IMR-90 (cell line): ENCODE measurements around the gene EDC4. TPM values are rescaled to one million over a fixed set of nuclear protein-coding genes. Genes with fewer than 3 reads are reported as not detected.

Source experiments
- ATAC-seq: fragments of 200-7000 bp; cut with Tn5 transposase; 2 replicates; pipeline ENCODE4 v1.9.1; 2020; ENCODE audit warnings: low read depth, mild to moderate bottlenecking, moderate library complexity
- BruUV-seq: library from RNA; stranded (reverse); fragments of 400-500 nt; replicated peaks from 2 replicates; lab custom pipeline; 2021; lab: Mats Ljungman, UMichigan
- CTCF ChIA-PET: fragments of 300-600 bp; formaldehyde crosslinking; extraction: SDS; loops from one replicate; lab custom pipeline; 2021; ENCODE audit warnings: antibody characterized with exemption; lab: Yijun Ruan, JAX
- POLR2A ChIA-PET: fragments of 300-600 bp; sonication (Branson Sonifier 250); formaldehyde crosslinking; loops from one replicate; lab custom pipeline; 2022; ENCODE audit warnings: antibody characterized with exemption; ENCODE audit not compliant: unreplicated experiment; lab: Charles Lee
- DNase-seq: peaks from one replicate; pipeline ENCODE4 v3.0.0; 2013
- H2AFZ ChIP-seq: replicated peaks from 2 replicates; pipeline ENCODE3; 2013; ENCODE audit warnings: low read length, mild to moderate bottlenecking; ENCODE audit not compliant: poor library complexity
- H2AK5ac ChIP-seq: 2 replicates; pipeline ENCODE4 v1.6.1; 2013; ENCODE audit warnings: low read depth, low read length, inconsistent platforms
- H2AK9ac ChIP-seq: replicated peaks from 2 replicates; pipeline ENCODE3; 2013; ENCODE audit warnings: mild to moderate bottlenecking, low read depth, low read length, moderate library complexity; ENCODE audit not compliant: poor library complexity
- H2BK120ac ChIP-seq: 2 replicates; pipeline ENCODE4 v1.6.1; 2013; ENCODE audit warnings: low read depth, low read length, inconsistent platforms
- H2BK15ac ChIP-seq: 3 replicates; pipeline ENCODE4 v1.6.1; 2013; ENCODE audit warnings: low read depth, low read length, inconsistent platforms
- H2BK20ac ChIP-seq: 2 replicates; pipeline ENCODE4 v1.6.1; 2013; ENCODE audit warnings: low read depth, mild to moderate bottlenecking, inconsistent platforms, low read length, moderate library complexity
- H2BK5ac ChIP-seq: 2 replicates; pipeline ENCODE4 v1.6.1; 2013; ENCODE audit warnings: mild to moderate bottlenecking, low read depth, low read length, inconsistent platforms; ENCODE audit not compliant: poor library complexity, severe bottlenecking
- H3K14ac ChIP-seq: replicated peaks from 2 replicates; pipeline ENCODE4 v1.6.1; 2013; ENCODE audit warnings: low read depth, low read length, inconsistent platforms
- H3K18ac ChIP-seq: 2 replicates; pipeline ENCODE4 v1.6.1; 2013; ENCODE audit warnings: low read depth, low read length, control low read depth
- H3K23ac ChIP-seq: 2 replicates; pipeline ENCODE4 v1.6.1; 2013; ENCODE audit warnings: low read depth, low read length, inconsistent platforms
- H3K27ac ChIP-seq: 2 replicates; pipeline ENCODE4 v1.5.1; 2013; ENCODE audit warnings: mild to moderate bottlenecking, control low read depth, low read length; ENCODE audit not compliant: insufficient read depth
- H3K27me3 ChIP-seq: 2 replicates; pipeline ENCODE4 v1.6.1; 2013; ENCODE audit warnings: low read length; ENCODE audit not compliant: control insufficient read depth, insufficient read depth
- H3K36me3 ChIP-seq: 2 replicates; pipeline ENCODE4 v1.6.1; 2013; ENCODE audit warnings: low read length, mixed read lengths; ENCODE audit not compliant: control insufficient read depth, insufficient read depth
- H3K4ac ChIP-seq: 2 replicates; pipeline ENCODE4 v1.6.1; 2013; ENCODE audit warnings: low read depth, low read length, inconsistent platforms
- H3K4me1 ChIP-seq: 2 replicates; pipeline ENCODE4 v1.6.1; 2013; ENCODE audit warnings: low read length, mixed read lengths; ENCODE audit not compliant: control insufficient read depth, insufficient read depth
- H3K4me2 ChIP-seq: 2 replicates; pipeline ENCODE4 v1.6.1; 2013; ENCODE audit warnings: low read depth, mild to moderate bottlenecking, control low read depth, low read length, moderate library complexity
- H3K4me3 ChIP-seq: 2 replicates; pipeline ENCODE4 v1.5.1; 2013; ENCODE audit warnings: low read depth, mild to moderate bottlenecking, control low read depth, low read length, moderate library complexity; ENCODE audit not compliant: insufficient read depth
- H3K56ac ChIP-seq: 2 replicates; pipeline ENCODE4 v1.6.1; 2013; ENCODE audit warnings: low read length, inconsistent platforms; ENCODE audit not compliant: insufficient read depth; ENCODE audit errors: extremely low read depth
- H3K79me1 ChIP-seq, 2 experiments: 2 replicates each; pipeline ENCODE4 v1.6.1; 2013; ENCODE audit warnings: low read length in 2 of 2, inconsistent platforms in 1 of 2, low read depth in 1 of 2
- H3K9ac ChIP-seq: 2 replicates; pipeline ENCODE4 v1.6.1; 2013; ENCODE audit warnings: low read depth, low read length, control low read depth
- H3K9me1 ChIP-seq: 2 replicates; pipeline ENCODE4 v1.6.1; 2013; ENCODE audit warnings: low read length, inconsistent platforms; ENCODE audit not compliant: insufficient read depth
- H3K9me3 ChIP-seq: 2 replicates; pipeline ENCODE4 v1.6.1; 2013; ENCODE audit warnings: low read length; ENCODE audit not compliant: control insufficient read depth, insufficient read depth
- H4K20me1 ChIP-seq: 2 replicates; pipeline ENCODE4 v1.6.1; 2013; ENCODE audit warnings: low read length, inconsistent platforms; ENCODE audit not compliant: insufficient read depth
- H4K5ac ChIP-seq: 2 replicates; pipeline ENCODE4 v1.6.1; 2013; ENCODE audit warnings: mild to moderate bottlenecking, low read depth, low read length, control low read depth
- H4K8ac ChIP-seq, 2 experiments: 2 replicates each; pipeline ENCODE4 v1.6.1; 2013; ENCODE audit warnings: low read depth in 2 of 2, low read length in 2 of 2, control low read depth in 1 of 2, inconsistent platforms in 1 of 2
- H4K91ac ChIP-seq: 2 replicates; pipeline ENCODE4 v1.6.1; 2013; ENCODE audit warnings: low read depth, low read length, inconsistent platforms; ENCODE audit not compliant: insufficient read depth
- MAZ ChIP-seq: IDR thresholded peaks from 2 replicates; pipeline ENCODE4 v1.6.1; 2012; ENCODE audit warnings: low read depth, mild to moderate bottlenecking, low read length, improper control_type of control experiment, moderate library complexity, borderline replicate concordance
- POLR2A ChIP-seq: IDR thresholded peaks from 2 replicates; pipeline ENCODE4 v1.6.1; 2012; ENCODE audit warnings: mild to moderate bottlenecking, low read depth, low read length
- RFX5 ChIP-seq: IDR thresholded peaks from 2 replicates; pipeline ENCODE4 v1.8.0; 2012; ENCODE audit warnings: low read depth, mild to moderate bottlenecking, low read length, moderate library complexity
- SMC3 ChIP-seq: fragments of 150-350 bp; IDR thresholded peaks from 2 replicates; pipeline ENCODE4 v1.6.1; 2016; ENCODE audit warnings: low read depth, mild to moderate bottlenecking, antibody characterized with exemption, low read length, moderate library complexity
- WGBS, 2 experiments: methylation state at CpG; one replicate each; pipeline versions ENCODE4 v1.1.5 to v1.1.7; 2013; ENCODE audit warnings: missing lambda C conversion rate in 2 of 2; ENCODE audit not compliant: insufficient read length in 1 of 2; ENCODE audit errors: extremely low coverage in 2 of 2; 5-methylcytosine and 5-hydroxymethylcytosine counted together
- dilution Hi-C: fragments of 300-500 bp; cut with HindIII; formaldehyde crosslinking; loops from one replicate; pipeline ENCODE4 v1.14.3; 2018; ENCODE audit warnings: low sequenced_read_pairs; ENCODE audit not compliant: unreplicated experiment
- in situ Hi-C: fragments of 300-500 bp; cut with MboI; formaldehyde crosslinking; loops from 3 replicates; pipeline ENCODE4 v1.14.3; 2019; ENCODE audit warnings: low sequenced_read_pairs, inconsistent platforms, mixed read lengths
- intact Hi-C: fragments of 100-400 bp; cut with micrococcal nuclease; formaldehyde crosslinking; loops from 2 replicates; pipeline ENCODE4 v1.10.0; 2022
- polyA plus RNA-seq, 3 experiments: library from polyadenylated mRNA; depleted of rRNA; stranded (reverse); fragments of >200 nt; gene quantifications; 2 replicates each; pipeline ENCODE4 v1.2.3, GENCODE V29; 2012; ENCODE audit warnings: low replicate concordance in 1 of 3
- total RNA-seq: library from RNA; depleted of rRNA; stranded (reverse); fragments of >200 nt; gene quantifications from 2 replicates; pipeline ENCODE4 v1.2.3, GENCODE V29; 2012

EDC4 gene
- total and polyA plus RNA-seq, 2 of the 4 experiments (the other 2 are of a cell fraction) = 33.2 to 64.0 TPM

- Histone ChIP-seq H4K8ac (no peak overlapping the region), H3K27ac (no peak overlapping the region), H2BK5ac (no peak overlapping the region), H3K4me1 (peaks cover 28% of the 10 kb centered on the region), H3K56ac (no peak overlapping the region), H2AFZ (no peak overlapping the region), H3K4ac (no peak overlapping the region), H3K36me3 (peaks cover 21% of the 10 kb centered on the region), H2AK9ac (no peak overlapping the region), H3K9ac (no peak overlapping the region), H3K14ac (no peak overlapping the region), H3K4me2 (no peak overlapping the region), H2BK15ac (no peak overlapping the region), H3K79me1 (peaks cover 48 to 79% of the 10 kb centered on the region in 2 experiments), H3K23ac (no peak overlapping the region), H4K91ac (no peak overlapping the region), H4K20me1 (peaks cover 92% of the 10 kb centered on the region), H2BK20ac (no peak overlapping the region), H4K5ac (no peak overlapping the region), H3K18ac (no peak overlapping the region), H2AK5ac (no peak overlapping the region), H3K4me3 (no peak overlapping the region), H3K9me1 (peaks cover 66% of the 10 kb centered on the region), H2BK120ac (no peak overlapping the region), H3K27me3 (no peaks in the 10 kb centered on the region), H3K9me3 (no peaks in the 10 kb centered on the region)
- ChIA-PET CTCF (interaction anchor here (1.8 kb wide), 1 partner anchor 45 kb away, joined by 5 read pairs; no protein-coding TSS in a partner anchor), POLR2A (no interaction called here)
- in situ Hi-C loops (no loop called here), intact Hi-C loops (no loop called here), dilution Hi-C loops (no loop called here)
- TF ChIP-seq SMC3 (no peak), MAZ (no peak), RFX5 (no peak), POLR2A (no peak)
- DNase-seq (no peak), ATAC-seq (no peak)
- BruUV-seq = no TSS peak
- 91% methylated on average over 5 of the region's 6 CpGs; no CpG with 5 or more reads in 1 of the 2 experiments for WGBS, 2 experiments
These were observed 11.0 kb upstream of the EDC4 start for GRCh38 chr16:67861877-67862276.
